Measurements from ENCODE around the gene OR52E5. TPM values are rescaled to one million over a fixed set of nuclear protein-coding genes. Genes with fewer than 3 reads are reported as not detected.

Gene OR52E5
- total and polyA plus RNA-seq, 10 of the 15 experiments (the other 5 are each of a cell fraction or from before 2014, with no cell fraction given): not detected

GRCh38 chr11:5941951-5942350 is 48.9 kb downstream of the OR52E5 start, which contains the start of gene OR56A3:
OR56A3 (plus strand) TSS chr11:5942251; CDS start chr11:5947347, 5,096 bp downstream.
- 33% methylated on average over 3 of the region's 3 CpGs for WGBS (ENCODE audit: insufficient coverage, insufficient replicate concordance, low lambda C conversion rate, missing lambda C conversion rate)
- H3K9me3 ChIP-seq (replicated peaks; ENCODE audit: control insufficient read depth, insufficient read depth, low read length): no peaks in the 10 kb centered on the region
- no peak for FAIRE-seq
- no peak within 1 kb of the TSS for H3K4me2 ChIP-seq (ENCODE audit: control insufficient read depth, insufficient read depth)
- no peak within 1 kb of the TSS for H2AFZ ChIP-seq (ENCODE audit: control insufficient read depth, low read depth, low read length)
- ATAC-seq: no peak
- ChIA-PET POLR2A (no interaction called here), SMC1A (ENCODE audit: uncharacterized antibody, unreplicated experiment) (no interaction called here), CTCF (no interaction called here), RAD21 (ENCODE audit: unreplicated experiment) (no interaction called here)
- no peaks in the 10 kb centered on the region for H4K20me1 ChIP-seq (ENCODE audit: control insufficient read depth, insufficient read depth)
- intact Hi-C loops (cut with micrococcal nuclease; ENCODE audit: unreplicated experiment): no loop called here
- in situ Hi-C loops (cut with MboI): no loop called here
- no peak for DNase-seq (ENCODE audit: low read depth, low spot score)
- H3K9ac ChIP-seq (ENCODE audit: control insufficient read depth, insufficient read depth, low read length): no peak within 1 kb of the TSS
- H3K27ac ChIP-seq (ENCODE audit: control insufficient read depth, insufficient read depth): no peak within 1 kb of the TSS
- no peak within 1 kb of the TSS for H3K4me3 ChIP-seq
- BruUV-seq (replicated peaks): no TSS peak
- no peaks in the 10 kb centered on the region for H3K4me1 ChIP-seq (ENCODE audit: control insufficient read depth, insufficient read depth, low read length)
- TF ChIP-seq BCL11A (IDR thresholded peaks at IDR 0.05; ENCODE audit: low read depth, low read length) (no peak), IKZF1 (conservative IDR thresholded peaks at IDR 0.05) (no peak), MTA3 (IDR thresholded peaks at IDR 0.05; ENCODE audit: borderline replicate concordance, low read length) (no peak), TCF12 (IDR thresholded peaks at IDR 0.05; ENCODE audit: low read depth, low read length) (no peak), ATF3 (IDR thresholded peaks at IDR 0.05; ENCODE audit: borderline replicate concordance, extremely low read depth, low read depth, low read length) (no peak), PAX5 (IDR thresholded peaks at IDR 0.05; ENCODE audit: borderline replicate concordance, low read depth, low read length) (no peak), SIX5 (IDR thresholded peaks at IDR 0.05; ENCODE audit: low read depth, low read length, severe bottlenecking) (no peak), MAX (IDR thresholded peaks at IDR 0.05; ENCODE audit: low read depth, low read length) (no peak), CHD2 (IDR thresholded peaks at IDR 0.05; ENCODE audit: borderline replicate concordance, low read depth, low read length) (no peak), LARP7 (IDR thresholded peaks at IDR 0.05) (no peak), BHLHE40 (IDR thresholded peaks at IDR 0.05; ENCODE audit: borderline replicate concordance in 1 of 2, low read depth in 2 of 2, low read length in 1 of 2) (no peak), CEBPZ (IDR thresholded peaks at IDR 0.05; ENCODE audit: low read depth, low read length) (no peak), MEF2A (IDR thresholded peaks at IDR 0.05; ENCODE audit: insufficient read depth, low read depth, low read length) (no peak), IKZF2 (IDR thresholded peaks at IDR 0.05) (no peak), ELK1 (IDR thresholded peaks at IDR 0.05; ENCODE audit: low read depth, low read length) (no peak), HCFC1 (IDR thresholded peaks at IDR 0.05; ENCODE audit: low read length) (no peak), HDAC2 (IDR thresholded peaks at IDR 0.05) (no peak)
- H3K36me3 ChIP-seq (ENCODE audit: control insufficient read depth in 2 of 2, insufficient read depth in 2 of 2, low read length in 1 of 2): no peaks in the 10 kb centered on the region
- H3K79me2 ChIP-seq (ENCODE audit: control insufficient read depth, insufficient read depth, low read length): no peaks in the 10 kb centered on the region
- no peaks in the 10 kb centered on the region for H3K27me3 ChIP-seq (replicated peaks in 1 of 2; ENCODE audit: control insufficient read depth in 2 of 2, insufficient read depth in 2 of 2, low read length in 1 of 2)
